22Rv1 (cell line): ENCODE data around the gene ATF6B.

Experiments
- CTCF ChIP-seq: fragments of 450-650 bp; IDR thresholded peaks from 2 replicates; pipeline ENCODE4 v1.5.1; 2017; ENCODE audit warnings: mild to moderate bottlenecking
- ZFX ChIP-seq: fragments of 450-650 bp; IDR thresholded peaks from 2 replicates; pipeline ENCODE4 v1.6.1; 2017; ENCODE audit warnings: antibody characterized with exemption, borderline replicate concordance

GRCh38 chr6:32105433-32105832, 22.6 kb downstream of the ATF6B start:
- TF ChIP-seq ZFX, result no peak
- no peak for TF ChIP-seq CTCF
